Measurements from ENCODE around the gene S100A2. TPM values are rescaled to one million over a fixed set of nuclear protein-coding genes. Genes with fewer than 3 reads are reported as not detected.
A peak's percentile ranks its signal among the peaks of the same experiment; 100 is the strongest.
"Not testable (repeated sequence)": the region's sequence is repeated elsewhere in the genome, so short reads cannot be mapped to it uniquely, and the experiment has no call there.

S100A2 gene
- total RNA-seq, 3 donors from 2014 or later, result 0.33 to 5.4 TPM; not detected in 1

GRCh38 chr1:153527683-153528040 is 38.0 kb downstream of the S100A2 start:
- no peaks in the 10 kb centered on the region for H3K36me3 ChIP-seq
- H3K27me3 ChIP-seq, result no peaks in the 10 kb centered on the region
- H3K4me1 ChIP-seq, result peaks cover 0 to 2% of the 10 kb centered on the region in 2 donors
- no peak for DNase-seq (ENCODE audit: low spot score in 2 of 2)
- H3K9me3 ChIP-seq, result no peaks in the 10 kb centered on the region
- H3K4me3 ChIP-seq, result no peak overlapping the region
- TF ChIP-seq POLR2AphosphoS5 (IDR thresholded peaks at IDR 0.05), result no peak
- TF ChIP-seq POLR2A (IDR thresholded peaks at IDR 0.05), result no peak
- TF ChIP-seq, protein P1, sequence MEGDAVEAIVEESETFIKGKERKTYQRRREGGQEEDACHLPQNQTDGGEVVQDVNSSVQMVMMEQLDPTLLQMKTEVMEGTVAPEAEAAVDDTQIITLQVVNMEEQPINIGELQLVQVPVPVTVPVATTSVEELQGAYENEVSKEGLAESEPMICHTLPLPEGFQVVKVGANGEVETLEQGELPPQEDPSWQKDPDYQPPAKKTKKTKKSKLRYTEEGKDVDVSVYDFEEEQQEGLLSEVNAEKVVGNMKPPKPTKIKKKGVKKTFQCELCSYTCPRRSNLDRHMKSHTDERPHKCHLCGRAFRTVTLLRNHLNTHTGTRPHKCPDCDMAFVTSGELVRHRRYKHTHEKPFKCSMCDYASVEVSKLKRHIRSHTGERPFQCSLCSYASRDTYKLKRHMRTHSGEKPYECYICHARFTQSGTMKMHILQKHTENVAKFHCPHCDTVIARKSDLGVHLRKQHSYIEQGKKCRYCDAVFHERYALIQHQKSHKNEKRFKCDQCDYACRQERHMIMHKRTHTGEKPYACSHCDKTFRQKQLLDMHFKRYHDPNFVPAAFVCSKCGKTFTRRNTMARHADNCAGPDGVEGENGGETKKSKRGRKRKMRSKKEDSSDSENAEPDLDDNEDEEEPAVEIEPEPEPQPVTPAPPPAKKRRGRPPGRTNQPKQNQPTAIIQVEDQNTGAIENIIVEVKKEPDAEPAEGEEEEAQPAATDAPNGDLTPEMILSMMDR (IDR thresholded peaks at IDR 0.05), result no peak
- peak overlapping the region; percentile 45 to 51 for H3K27ac ChIP-seq
- intact Hi-C loops (cut with DNase I; ENCODE audit: low total_unique reads), result no loop called here

GRCh38 chr1:153527023-153527682 is 38.5 kb downstream of the S100A2 start:
- Histone ChIP-seq H3K27ac (peak overlapping the region; percentile 45 to 51), H3K4me3 (no peak overlapping the region), H3K36me3 (no peaks in the 10 kb centered on the region), H3K9me3 (no peaks in the 10 kb centered on the region), H3K4me1 (peaks cover 0 to 2% of the 10 kb centered on the region in 2 donors), H3K27me3 (no peaks in the 10 kb centered on the region)
- no peak for DNase-seq (ENCODE audit: low spot score in 2 of 2)
- intact Hi-C loops (cut with DNase I; ENCODE audit: low total_unique reads), result no loop called here
- no peak for TF ChIP-seq POLR2A (IDR thresholded peaks at IDR 0.05)
- TF ChIP-seq POLR2AphosphoS5 (IDR thresholded peaks at IDR 0.05), result no peak
- TF ChIP-seq, protein P1 (IDR thresholded peaks at IDR 0.05), result no peak

- TF ChIP-seq POLR2A (IDR thresholded peaks at IDR 0.05) (no peak), POLR2AphosphoS5 (IDR thresholded peaks at IDR 0.05) (no peak)
- TF ChIP-seq, protein P1 (IDR thresholded peaks at IDR 0.05), result no peak
- Histone ChIP-seq H3K9me3 (no peaks in the 10 kb centered on the region), H3K27ac (peak overlapping the region; percentile 45 to 51), H3K4me1 (peaks cover 0 to 2% of the 10 kb centered on the region in 2 donors), H3K27me3 (no peaks in the 10 kb centered on the region), H3K36me3 (no peaks in the 10 kb centered on the region), H3K4me3 (no peak overlapping the region)
- DNase-seq (ENCODE audit: low spot score in 2 of 2), result no peak
- intact Hi-C loops (cut with DNase I; ENCODE audit: low total_unique reads), result no loop called here
These were observed 39.5 kb downstream of the S100A2 start for GRCh38 chr1:153526132-153526543.

DNA sequence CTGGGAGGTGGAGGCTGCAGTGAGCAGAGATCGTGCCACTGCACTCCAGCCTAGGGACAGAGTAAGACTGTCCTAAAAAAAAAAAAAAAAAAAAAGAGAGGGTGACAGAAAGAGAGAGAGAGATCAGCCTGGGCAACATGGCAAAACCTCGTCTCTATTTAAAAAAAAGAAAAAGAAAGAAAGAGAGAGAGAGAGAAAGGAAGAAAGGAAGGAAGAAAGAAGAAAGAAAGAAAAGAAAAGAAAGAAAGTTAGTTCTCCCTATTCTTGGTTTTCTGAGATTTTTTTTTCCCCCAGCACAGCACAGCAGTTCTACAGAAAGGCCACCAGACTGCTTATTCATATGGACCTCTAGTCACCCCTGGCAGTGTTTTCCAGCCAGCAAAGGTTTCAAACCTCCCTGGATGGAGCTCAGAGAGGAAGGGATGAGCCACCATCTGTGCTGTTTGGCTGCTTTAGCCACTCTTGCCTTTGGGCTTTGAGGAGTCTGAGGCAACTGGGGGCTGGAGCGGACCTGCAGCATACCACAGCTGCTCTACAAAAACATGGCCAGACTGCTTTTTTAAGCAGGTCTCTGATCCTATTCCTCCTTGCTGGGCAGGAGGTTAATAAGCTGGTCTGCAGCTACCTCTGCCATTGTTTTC is 40.4 kb downstream of the S100A2 start:
- intact Hi-C loops (cut with DNase I; ENCODE audit: low total_unique reads), result no loop called here
- Histone ChIP-seq H3K27me3 (no peaks in the 10 kb centered on the region), H3K36me3 (no peaks in the 10 kb centered on the region), H3K9me3 (no peaks in the 10 kb centered on the region), H3K27ac (peak overlapping the region; percentile 43 to 60), H3K4me1 (peaks cover 0 to 2% of the 10 kb centered on the region in 2 donors), H3K4me3 (no peak overlapping the region)
- TF ChIP-seq POLR2AphosphoS5 (IDR thresholded peaks at IDR 0.05) (no peak), POLR2A (IDR thresholded peaks at IDR 0.05) (no peak)
- TF ChIP-seq, protein P1 (IDR thresholded peaks at IDR 0.05), result no peak
- no peak for DNase-seq (ENCODE audit: low spot score in 2 of 2)

DNA sequence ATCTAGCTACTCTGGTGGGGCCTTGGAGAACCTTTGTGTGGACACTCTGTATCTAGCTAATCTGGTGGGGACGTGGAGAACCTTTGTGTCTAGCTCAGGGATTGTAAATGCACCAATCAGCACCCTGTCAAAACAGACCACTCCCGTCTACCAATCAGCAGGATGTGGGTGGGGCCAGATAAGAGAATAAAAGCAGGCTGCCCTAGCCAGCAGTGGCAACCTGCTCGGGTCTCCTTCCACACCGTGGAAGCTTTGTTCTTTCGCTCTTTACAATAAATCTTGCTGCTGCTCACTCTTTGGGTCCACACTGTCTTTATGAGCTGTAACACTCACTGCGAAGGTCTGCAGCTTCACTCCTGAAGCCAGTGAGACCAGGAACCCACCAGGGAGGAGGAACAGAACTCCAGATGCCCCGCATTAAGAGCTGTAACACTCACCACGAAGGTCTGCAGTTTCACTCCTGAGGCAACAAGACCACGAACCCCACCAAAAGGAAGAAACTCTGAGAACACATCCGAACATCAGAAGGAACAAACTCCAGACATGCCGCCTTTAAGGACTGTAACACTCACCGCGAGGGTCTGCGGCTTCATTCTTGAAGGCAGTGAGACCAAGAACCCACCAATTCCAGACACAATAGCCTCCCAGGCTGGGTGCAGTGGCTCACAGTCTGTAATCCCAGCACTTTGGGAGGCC is 43.1 kb downstream of the S100A2 start:
- H3K27me3 ChIP-seq; H3K9me3 ChIP-seq; H3K4me1 ChIP-seq; H3K4me3 ChIP-seq; intact Hi-C loops (cut with DNase I; ENCODE audit: low total_unique reads); DNase-seq (ENCODE audit: low spot score in 2 of 2); H3K36me3 ChIP-seq: not testable (repeated sequence)
- peak overlapping the region in 1 of 2 donors; percentile 45 for H3K27ac ChIP-seq

- H3K4me1 ChIP-seq; intact Hi-C loops (cut with DNase I; ENCODE audit: low total_unique reads); DNase-seq (ENCODE audit: low spot score in 2 of 2): not testable (repeated sequence)
These were observed 43.8 kb downstream of the S100A2 start for GRCh38 chr1:153521808-153522207.

More at GRCh38 chr1:153521808-153522207, 43.8 kb downstream of the S100A2 start:
- not testable (repeated sequence) for H3K36me3 ChIP-seq, H3K27ac ChIP-seq, H3K27me3 ChIP-seq, H3K4me3 ChIP-seq, H3K9me3 ChIP-seq
